Caco-2 (cell line): ENCODE measurements around the gene NOXA1. TPM values are rescaled to one million over a fixed set of nuclear protein-coding genes. Genes with fewer than 3 reads are reported as not detected.
A peak's percentile ranks its signal among the peaks of the same experiment; 100 is the strongest.

ENCODE experiments used
- BruUV-seq: library from RNA; stranded (reverse); fragments of 400-500 nt; replicated peaks from 2 replicates; lab custom pipeline; 2021; lab: Mats Ljungman, UMichigan
- CTCF ChIA-PET: fragments of 300-600 bp; sonication (Branson Sonifier 250); formaldehyde crosslinking; loops from one replicate; lab custom pipeline; 2022; ENCODE audit warnings: antibody characterized with exemption; lab: Charles Lee
- POLR2A ChIA-PET: fragments of 300-600 bp; sonication (Branson Sonifier 250); formaldehyde crosslinking; loops from one replicate; lab custom pipeline; 2022; ENCODE audit warnings: antibody characterized with exemption; lab: Charles Lee
- DNase-seq, 2 experiments: peaks; one replicate each; pipeline versions ENCODE4 v3.0.0 to v3.0.0-alpha.2; 2020 to 2022
- H3K27me3 ChIP-seq: replicated peaks from 2 replicates; pipeline ENCODE4 v1.6.0; 2011; ENCODE audit warnings: low read length; ENCODE audit not compliant: control insufficient read depth, insufficient read depth
- H3K36me3 ChIP-seq: 2 replicates; pipeline ENCODE4 v1.5.1; 2011; ENCODE audit warnings: low read length; ENCODE audit not compliant: control insufficient read depth, insufficient read depth
- H3K4me1 ChIP-seq: fragments of 250-450 bp; sonication (Bioruptor Pico); 2 replicates; pipeline ENCODE4 v1.5.1; 2020; ENCODE audit warnings: mild to moderate bottlenecking
- H3K4me3 ChIP-seq: 2 replicates; pipeline ENCODE4 v1.5.1; 2011; ENCODE audit warnings: low read depth, mild to moderate bottlenecking, control low read depth, low read length
- H3K9me3 ChIP-seq: fragments of 250-450 bp; sonication (Bioruptor Pico); 2 replicates; pipeline ENCODE4 v1.5.1; 2020; ENCODE audit warnings: mild to moderate bottlenecking, moderate library complexity
- H3K27ac Mint-ChIP-seq: one replicate; pipeline ENCODE4 v1.8.0; 2022; ENCODE audit warnings: mixed read lengths; ENCODE audit not compliant: unreplicated experiment
- H3K27me3 Mint-ChIP-seq: one replicate; pipeline ENCODE4 v1.8.0; 2022; ENCODE audit warnings: mixed read lengths; ENCODE audit not compliant: insufficient read depth, unreplicated experiment
- H3K36me3 Mint-ChIP-seq: one replicate; pipeline ENCODE4 v1.8.0; 2022; ENCODE audit warnings: mild to moderate bottlenecking, mixed read lengths; ENCODE audit not compliant: insufficient read depth, unreplicated experiment
- H3K4me1 Mint-ChIP-seq: one replicate; pipeline ENCODE4 v1.8.0; 2022; ENCODE audit warnings: low read depth, mixed read lengths; ENCODE audit not compliant: unreplicated experiment
- H3K4me3 Mint-ChIP-seq: one replicate; pipeline ENCODE4 v1.8.0; 2022; ENCODE audit warnings: mild to moderate bottlenecking, moderate library complexity, mixed read lengths; ENCODE audit not compliant: unreplicated experiment
- H3K9me3 Mint-ChIP-seq: one replicate; pipeline ENCODE4 v1.8.0; 2022; ENCODE audit warnings: mixed read lengths; ENCODE audit not compliant: unreplicated experiment
- intact Hi-C: fragments of 100-400 bp; cut with micrococcal nuclease; formaldehyde crosslinking; loops from one replicate; pipeline ENCODE4 v1.10.0; 2022; ENCODE audit not compliant: unreplicated experiment
- total RNA-seq: library from RNA; stranded (reverse); gene quantifications from 2 replicates; pipeline ENCODE4 v1.2.3, GENCODE V29; 2022
- TF ChIP-seq, protein P1 (sequence below), 2 experiments: fragments of 200-600 bp in 1 of 2; IDR thresholded peaks; 1 replicate in 1 of 2; 2 replicates in 1 of 2; pipeline versions ENCODE4 v1.5.1 to v1.8.0; 2011 to 2022; ENCODE audit warnings: antibody characterized with exemption in 1 of 2, control low read depth in 1 of 2, inconsistent platforms in 1 of 2, low read depth in 1 of 2, low read length in 1 of 2, mild to moderate bottlenecking in 1 of 2, moderate library complexity in 1 of 2; ENCODE audit not compliant: insufficient read depth in 1 of 2, severe bottlenecking in 1 of 2, unreplicated experiment in 1 of 2

The NOXA1 gene
- total RNA-seq, 1 experiment from 2014 or later: 8.6 TPM

DNA sequence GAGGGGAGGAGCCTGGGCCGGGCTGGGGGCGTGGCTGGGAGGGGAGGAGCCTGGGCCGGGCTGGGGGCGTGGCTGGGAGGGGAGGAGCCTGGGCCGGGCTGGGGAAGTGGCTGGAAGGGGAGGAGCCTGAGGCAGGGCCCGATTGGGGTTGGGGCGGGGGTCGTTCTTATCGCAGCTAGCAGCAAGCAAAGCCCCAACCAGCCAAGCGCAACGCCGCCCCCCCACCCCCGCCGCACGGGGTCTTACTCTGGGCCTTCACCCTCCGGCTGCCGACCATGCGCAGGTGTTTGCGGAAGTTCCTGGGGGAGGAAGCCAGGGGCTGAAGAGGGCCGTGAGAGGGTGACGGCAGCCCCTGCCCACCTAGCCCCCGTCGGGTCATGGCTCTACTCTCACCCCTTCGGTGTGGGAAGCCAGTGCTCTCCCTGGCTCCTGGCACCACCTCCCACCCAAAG lies 31.0 kb downstream of the NOXA1 start:
- no peaks in the 10 kb centered on the region for H3K27me3 ChIP-seq
- H3K4me1 ChIP-seq: peaks cover 5% of the 10 kb centered on the region; the same call in 1 of the 2 replicates
- H3K36me3 Mint-ChIP-seq: peaks cover 50% of the 10 kb centered on the region
- H3K9me3 Mint-ChIP-seq: no peaks in the 10 kb centered on the region
- TF ChIP-seq, protein P1, sequence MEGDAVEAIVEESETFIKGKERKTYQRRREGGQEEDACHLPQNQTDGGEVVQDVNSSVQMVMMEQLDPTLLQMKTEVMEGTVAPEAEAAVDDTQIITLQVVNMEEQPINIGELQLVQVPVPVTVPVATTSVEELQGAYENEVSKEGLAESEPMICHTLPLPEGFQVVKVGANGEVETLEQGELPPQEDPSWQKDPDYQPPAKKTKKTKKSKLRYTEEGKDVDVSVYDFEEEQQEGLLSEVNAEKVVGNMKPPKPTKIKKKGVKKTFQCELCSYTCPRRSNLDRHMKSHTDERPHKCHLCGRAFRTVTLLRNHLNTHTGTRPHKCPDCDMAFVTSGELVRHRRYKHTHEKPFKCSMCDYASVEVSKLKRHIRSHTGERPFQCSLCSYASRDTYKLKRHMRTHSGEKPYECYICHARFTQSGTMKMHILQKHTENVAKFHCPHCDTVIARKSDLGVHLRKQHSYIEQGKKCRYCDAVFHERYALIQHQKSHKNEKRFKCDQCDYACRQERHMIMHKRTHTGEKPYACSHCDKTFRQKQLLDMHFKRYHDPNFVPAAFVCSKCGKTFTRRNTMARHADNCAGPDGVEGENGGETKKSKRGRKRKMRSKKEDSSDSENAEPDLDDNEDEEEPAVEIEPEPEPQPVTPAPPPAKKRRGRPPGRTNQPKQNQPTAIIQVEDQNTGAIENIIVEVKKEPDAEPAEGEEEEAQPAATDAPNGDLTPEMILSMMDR (IDR thresholded peaks at IDR 0.05; ENCODE audit: insufficient read depth in 1 of 2, low read depth in 1 of 2, low read length in 1 of 2, severe bottlenecking in 1 of 2, unreplicated experiment in 1 of 2): no peak
- H3K4me3 ChIP-seq: no peak overlapping the region
- H3K4me3 Mint-ChIP-seq: no peak overlapping the region
- intact Hi-C loops: no loop called here
- CTCF ChIA-PET: no interaction called here
- no peaks in the 10 kb centered on the region; the same call in 1 of the 2 replicates for H3K9me3 ChIP-seq
- H3K36me3 ChIP-seq: peaks cover 8% of the 10 kb centered on the region
- H3K4me1 Mint-ChIP-seq: no peaks in the 10 kb centered on the region
- DNase-seq: no peak
- no peaks in the 10 kb centered on the region for H3K27me3 Mint-ChIP-seq
- no TSS peak for BruUV-seq
- H3K27ac Mint-ChIP-seq: no peak overlapping the region
- POLR2A ChIA-PET: no interaction called here

DNA sequence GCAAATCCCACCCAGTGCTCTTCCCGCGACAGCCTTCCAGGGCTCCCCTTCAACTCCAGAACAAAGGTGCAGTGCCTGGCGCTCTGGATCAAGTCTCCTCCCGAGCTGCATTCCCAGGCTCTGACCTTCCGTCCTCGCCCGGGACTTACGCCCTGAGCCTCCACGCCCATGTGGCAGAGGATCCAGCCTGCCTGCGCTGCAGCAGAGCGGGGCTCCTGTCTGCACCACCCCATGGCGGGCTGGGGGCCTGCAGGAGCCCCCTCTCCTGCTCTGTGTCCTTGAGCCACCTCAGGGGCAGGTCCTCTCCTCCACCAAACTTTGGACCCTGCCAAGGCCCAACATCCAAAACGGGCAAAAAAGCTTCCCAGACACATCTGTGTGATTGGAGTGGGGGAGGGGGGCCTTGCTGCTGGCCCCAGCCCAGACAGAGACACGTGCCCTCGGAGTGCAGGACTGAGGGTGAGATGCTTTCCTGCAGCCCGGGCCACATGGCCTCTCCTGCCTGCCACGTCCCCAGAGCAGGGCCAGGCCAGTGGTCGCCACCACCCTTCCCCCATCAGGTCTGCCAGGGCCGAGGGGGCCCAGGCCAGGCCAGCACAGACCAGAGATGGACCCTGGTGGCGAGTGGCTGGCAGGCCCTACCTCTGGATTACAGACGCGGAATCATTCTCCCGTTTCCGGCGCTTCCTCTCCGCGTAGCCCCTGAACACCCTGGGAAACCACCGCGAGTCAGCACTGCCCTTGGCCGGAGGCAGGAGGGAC lies 31.6 kb downstream of the NOXA1 start:
- intact Hi-C loops: no loop called here
- no peak overlapping the region for H3K4me3 ChIP-seq
- no peak for DNase-seq

DNA sequence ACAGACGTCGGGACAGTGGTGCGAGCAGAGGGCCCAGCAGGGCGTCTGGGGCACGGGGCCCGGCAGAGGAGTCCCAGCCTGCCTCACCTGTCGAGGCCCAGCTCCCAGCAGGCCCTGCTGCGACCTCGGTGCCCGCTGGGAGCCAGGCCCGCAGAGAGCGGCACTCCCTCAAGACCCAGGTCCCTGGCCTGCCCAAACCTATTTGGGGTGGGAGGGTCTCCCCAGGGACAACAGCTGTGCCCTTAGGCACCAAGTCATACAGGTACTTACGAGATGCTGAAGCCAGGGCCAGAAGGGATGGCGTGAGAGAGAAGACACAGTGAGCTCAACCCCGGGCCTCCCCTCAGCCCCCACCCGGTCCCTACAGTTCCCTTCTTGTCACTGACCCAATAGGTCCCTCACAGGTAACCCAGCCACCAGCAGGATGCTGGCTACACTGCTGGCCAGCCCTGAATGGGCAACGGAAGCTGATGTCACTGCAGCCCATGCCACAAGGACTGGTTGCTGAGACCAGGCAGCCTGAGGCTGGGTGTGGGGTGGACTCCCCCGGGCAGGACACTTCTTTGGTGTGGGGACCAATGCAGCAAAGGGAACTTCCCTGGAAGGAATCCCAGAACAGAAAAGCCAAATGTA lies 32.3 kb downstream of the NOXA1 start:
- BruUV-seq: no TSS peak
- no peak for DNase-seq
- ChIA-PET POLR2A (no interaction called here), CTCF (interaction anchor here (0.8 kb wide), 1 partner anchor 14 kb away, joined by 5 read pairs; no protein-coding TSS in a partner anchor)
- intact Hi-C loops: no loop called here
- Mint-ChIP-seq H3K4me3 (peak overlapping the region; percentile 2), H3K27me3 (no peaks in the 10 kb centered on the region), H3K27ac (no peak overlapping the region), H3K9me3 (no peaks in the 10 kb centered on the region), H3K4me1 (no peaks in the 10 kb centered on the region), H3K36me3 (peaks cover 39% of the 10 kb centered on the region)
- peaks cover 8% of the 10 kb centered on the region for H3K36me3 ChIP-seq
- no peaks in the 10 kb centered on the region for H3K27me3 ChIP-seq
- TF ChIP-seq, protein P1 (IDR thresholded peaks at IDR 0.05; ENCODE audit: insufficient read depth in 1 of 2, low read depth in 1 of 2, low read length in 1 of 2, severe bottlenecking in 1 of 2, unreplicated experiment in 1 of 2): no peak
- H3K4me3 ChIP-seq: no peak overlapping the region
- peaks cover 12% of the 10 kb centered on the region for H3K4me1 ChIP-seq
- H3K9me3 ChIP-seq: no peaks in the 10 kb centered on the region; the same call in 1 of the 2 replicates

More for the DNA sequence above, 31.6 kb downstream of the NOXA1 start:
- Mint-ChIP-seq H3K36me3 (peaks cover 46% of the 10 kb centered on the region), H3K4me3 (no peak overlapping the region), H3K9me3 (no peaks in the 10 kb centered on the region), H3K27me3 (no peaks in the 10 kb centered on the region), H3K27ac (no peak overlapping the region), H3K4me1 (no peaks in the 10 kb centered on the region)
- ChIA-PET POLR2A (no interaction called here), CTCF (interaction anchor here (0.8 kb wide), 1 partner anchor 13 kb away, joined by 5 read pairs; no protein-coding TSS in a partner anchor)
- peaks cover 8% of the 10 kb centered on the region for H3K36me3 ChIP-seq
- peaks cover 10% of the 10 kb centered on the region for H3K4me1 ChIP-seq
- TF ChIP-seq, protein P1 (IDR thresholded peaks at IDR 0.05; ENCODE audit: insufficient read depth in 1 of 2, low read depth in 1 of 2, low read length in 1 of 2, severe bottlenecking in 1 of 2, unreplicated experiment in 1 of 2): no peak
- H3K9me3 ChIP-seq: no peaks in the 10 kb centered on the region; the same call in 1 of the 2 replicates
- BruUV-seq: no TSS peak
- no peaks in the 10 kb centered on the region for H3K27me3 ChIP-seq
